Hematopoietic multipotent progenitor cell treated with erythropoietin and hydrocortisone succinate and interleukin-3 and kit ligand, for 15 days (in vitro differentiated cells): ENCODE data around the gene CCDC184.
"Not testable (repeated sequence)": the region's sequence is repeated elsewhere in the genome, so short reads cannot be mapped to it uniquely, and the experiment has no call there.

ENCODE experiments used
- DNase-seq: peaks from one replicate; pipeline ENCODE4 v3.0.0-alpha.2; 2015; ENCODE audit warnings: low spot score

The CCDC184 gene

GRCh38 chr12:48203192-48203591, 19.7 kb downstream of the CCDC184 start, which contains the start of gene OR10AD1:
Gene OR10AD1, minus strand, starts transcription at chr12:48203292. Its CDS starts 0 bp downstream, at chr12:48203292.
- DNase-seq = no peak

GRCh38 chr12:48209495-48209894, 26.1 kb downstream of the CCDC184 start:
- DNase-seq = not testable (repeated sequence)

DNA sequence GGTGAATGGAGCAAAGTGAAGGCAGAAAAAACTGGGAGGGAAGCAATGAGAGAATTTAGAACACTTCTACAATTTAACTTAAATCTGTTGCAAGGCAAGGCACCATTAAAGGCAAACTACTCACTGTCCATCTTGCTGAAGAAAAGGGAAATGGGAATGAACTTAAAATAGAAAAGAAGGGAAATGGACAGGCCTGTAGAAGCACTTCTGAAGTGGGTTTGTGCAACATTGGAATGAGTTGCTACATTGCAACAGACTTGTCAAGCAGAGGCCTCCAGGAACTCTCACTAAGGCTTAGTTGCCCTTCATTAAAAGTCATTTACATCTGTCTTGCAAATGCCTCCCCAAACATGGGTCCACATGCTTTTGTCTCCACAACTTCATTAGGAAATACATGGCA, 33.3 kb downstream of the CCDC184 start:
- no peak for DNase-seq

DNA sequence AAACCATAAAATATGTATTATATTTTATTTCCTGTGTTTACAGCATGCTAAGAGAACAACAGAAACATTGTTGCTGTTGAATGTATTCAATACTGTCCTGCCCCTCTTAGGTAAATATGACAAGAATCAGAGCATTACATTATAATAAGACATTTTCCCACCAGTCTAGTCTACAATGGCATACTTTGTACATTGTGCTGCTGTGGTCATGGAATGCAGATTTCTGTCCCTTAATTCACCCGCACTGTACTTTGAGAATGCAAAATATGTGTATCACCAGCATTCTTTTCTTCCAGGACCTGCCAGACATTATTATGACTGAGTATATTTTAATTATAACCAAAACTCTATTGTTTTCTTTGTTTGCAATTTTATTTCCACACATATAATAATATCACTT, 36.2 kb downstream of the CCDC184 start:
- DNase-seq = no peak

- DNase-seq = no peak
Measured at GRCh38 chr12:48220701-48221100, 37.3 kb downstream of the CCDC184 start.

DNA sequence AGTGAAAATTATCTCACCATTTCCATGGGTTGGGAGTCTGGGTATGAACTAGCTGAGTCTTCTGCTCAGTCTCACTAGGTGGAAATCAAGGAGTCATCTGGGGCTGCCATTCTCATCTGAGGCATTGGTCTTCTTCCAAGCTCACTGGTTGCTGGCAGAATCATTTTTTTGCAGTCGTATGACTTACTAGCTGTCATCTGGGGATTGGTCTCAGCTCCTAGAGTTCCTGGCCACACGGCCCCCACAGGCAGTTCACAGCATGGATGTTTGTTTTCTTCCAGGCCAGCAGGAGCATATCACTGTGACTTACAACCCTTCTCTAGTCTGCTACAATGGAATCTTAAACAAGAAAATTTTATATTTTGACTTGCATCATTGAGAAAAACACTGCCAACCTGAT, 38.2 kb downstream of the CCDC184 start:
- DNase-seq = no peak

DNA sequence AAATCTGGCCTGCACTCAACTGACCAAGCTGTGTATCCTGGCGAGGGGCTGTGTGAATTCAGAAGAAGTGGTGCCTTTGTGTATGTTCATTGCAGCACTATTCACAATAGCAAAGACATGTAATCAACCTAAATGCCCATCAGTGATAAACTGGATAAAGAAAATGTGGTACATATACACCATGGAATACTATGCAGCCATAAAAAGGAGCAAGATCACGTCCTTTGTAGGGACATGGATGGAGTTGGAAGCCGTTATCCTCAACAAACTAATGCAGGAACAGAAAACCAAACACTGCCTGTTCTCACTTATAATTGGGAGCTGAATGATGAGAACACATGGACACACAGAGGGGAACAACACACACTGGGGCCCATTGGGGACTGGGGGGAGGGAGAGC, 41.1 kb downstream of the CCDC184 start:
- DNase-seq = not testable (repeated sequence)

- DNase-seq = not testable (repeated sequence)
Measured at GRCh38 chr12:48231169-48231958, 47.9 kb downstream of the CCDC184 start.
